Cardiac muscle cell (in vitro differentiated cells and primary cell): ENCODE measurements around the gene SLC9A5. TPM values are rescaled to one million over a fixed set of nuclear protein-coding genes. Genes with fewer than 3 reads are reported as not detected.

Source experiments
- DNase-seq, 2 donors: peaks; one replicate each; pipeline versions ENCODE4 v3.0.0 to v3.0.0-alpha.2; 2010 to 2017; ENCODE audit warnings: low read depth in 1 of 2, low spot score in 1 of 2
- H3K27ac ChIP-seq: fragments of 200-600 bp; sonication (generic); 2 replicates; pipeline ENCODE4 v1.5.1; 2016
- H3K27me3 ChIP-seq: fragments of 200-600 bp; sonication (generic); 2 replicates; pipeline ENCODE4 v1.6.0; 2016; ENCODE audit warnings: control low read depth
- H3K36me3 ChIP-seq: fragments of 200-600 bp; sonication (generic); 2 replicates; pipeline ENCODE4 v1.5.1; 2016; ENCODE audit warnings: control low read depth
- H3K4me1 ChIP-seq: fragments of 200-600 bp; sonication (generic); 2 replicates; pipeline ENCODE4 v1.8.1; 2017; ENCODE audit warnings: low read depth, mild to moderate bottlenecking, mixed run types
- H3K4me3 ChIP-seq: fragments of 200-600 bp; sonication (generic); 2 replicates; pipeline ENCODE4 v1.5.1; 2016; ENCODE audit warnings: mild to moderate bottlenecking
- H3K9me3 ChIP-seq: fragments of 200-600 bp; sonication (generic); 2 replicates; pipeline ENCODE4 v1.5.1; 2017; ENCODE audit warnings: low read depth, mild to moderate bottlenecking, control low read depth
- polyA plus RNA-seq: library from polyadenylated mRNA; unstranded; fragments of >200 nt; fragmentation: Nextera tagmentation; extraction: Ambion mirVana; gene quantifications from 2 replicates; pipeline ENCODE4 v1.2.1, GENCODE V29; 2016
- total RNA-seq: library from RNA; depleted of rRNA; stranded (reverse); fragments of >200 nt; gene quantifications from 2 replicates; pipeline ENCODE4 v1.2.3, GENCODE V29; 2016
- TF ChIP-seq, protein P1 (sequence below): IDR thresholded peaks from 2 replicates; pipeline ENCODE4 v1.5.1; 2012; ENCODE audit warnings: low read depth, mild to moderate bottlenecking, low read length

Gene SLC9A5
- total and polyA plus RNA-seq, 2 experiments from 2014 or later, result 4.5 to 4.6 TPM

DNA sequence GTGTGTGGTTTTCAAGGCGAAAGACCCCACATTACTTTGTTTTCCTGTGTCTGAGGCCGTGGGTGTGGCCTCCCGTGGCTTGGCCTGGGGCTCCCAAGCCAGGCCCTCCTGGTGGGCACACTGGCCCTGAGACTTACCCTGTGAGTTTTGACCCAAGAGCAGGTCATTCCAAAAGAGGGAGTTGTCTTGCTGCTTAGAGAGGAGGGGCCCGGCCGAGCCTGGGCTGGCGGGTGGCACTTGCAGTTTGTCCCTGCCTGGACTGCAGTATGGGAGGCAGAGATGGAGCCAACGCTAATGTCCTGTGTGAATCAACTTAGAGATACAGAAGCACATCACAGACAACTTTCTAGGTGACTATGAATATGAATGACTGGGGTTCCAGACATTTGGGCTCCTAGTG, 53.3 kb downstream of the SLC9A5 start:
- Histone ChIP-seq H3K4me1 (no peaks in the 10 kb centered on the region), H3K27ac (no peak overlapping the region), H3K9me3 (no peaks in the 10 kb centered on the region), H3K36me3 (no peaks in the 10 kb centered on the region), H3K27me3 (peaks cover 4% of the 10 kb centered on the region), H3K4me3 (no peak overlapping the region)
- DNase-seq, result no peak
- TF ChIP-seq, protein P1, sequence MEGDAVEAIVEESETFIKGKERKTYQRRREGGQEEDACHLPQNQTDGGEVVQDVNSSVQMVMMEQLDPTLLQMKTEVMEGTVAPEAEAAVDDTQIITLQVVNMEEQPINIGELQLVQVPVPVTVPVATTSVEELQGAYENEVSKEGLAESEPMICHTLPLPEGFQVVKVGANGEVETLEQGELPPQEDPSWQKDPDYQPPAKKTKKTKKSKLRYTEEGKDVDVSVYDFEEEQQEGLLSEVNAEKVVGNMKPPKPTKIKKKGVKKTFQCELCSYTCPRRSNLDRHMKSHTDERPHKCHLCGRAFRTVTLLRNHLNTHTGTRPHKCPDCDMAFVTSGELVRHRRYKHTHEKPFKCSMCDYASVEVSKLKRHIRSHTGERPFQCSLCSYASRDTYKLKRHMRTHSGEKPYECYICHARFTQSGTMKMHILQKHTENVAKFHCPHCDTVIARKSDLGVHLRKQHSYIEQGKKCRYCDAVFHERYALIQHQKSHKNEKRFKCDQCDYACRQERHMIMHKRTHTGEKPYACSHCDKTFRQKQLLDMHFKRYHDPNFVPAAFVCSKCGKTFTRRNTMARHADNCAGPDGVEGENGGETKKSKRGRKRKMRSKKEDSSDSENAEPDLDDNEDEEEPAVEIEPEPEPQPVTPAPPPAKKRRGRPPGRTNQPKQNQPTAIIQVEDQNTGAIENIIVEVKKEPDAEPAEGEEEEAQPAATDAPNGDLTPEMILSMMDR, result no peak

- no peaks in the 10 kb centered on the region for H3K9me3 ChIP-seq
- no peaks in the 10 kb centered on the region for H3K4me1 ChIP-seq
- H3K4me3 ChIP-seq, result no peak overlapping the region
- DNase-seq, result no peak
- no peaks in the 10 kb centered on the region for H3K27me3 ChIP-seq
- H3K36me3 ChIP-seq, result no peaks in the 10 kb centered on the region
- H3K27ac ChIP-seq, result no peak overlapping the region
- TF ChIP-seq, protein P1, result no peak
Observed at GRCh38 chr16:67302970-67303369, 54.2 kb downstream of the SLC9A5 start.

DNA sequence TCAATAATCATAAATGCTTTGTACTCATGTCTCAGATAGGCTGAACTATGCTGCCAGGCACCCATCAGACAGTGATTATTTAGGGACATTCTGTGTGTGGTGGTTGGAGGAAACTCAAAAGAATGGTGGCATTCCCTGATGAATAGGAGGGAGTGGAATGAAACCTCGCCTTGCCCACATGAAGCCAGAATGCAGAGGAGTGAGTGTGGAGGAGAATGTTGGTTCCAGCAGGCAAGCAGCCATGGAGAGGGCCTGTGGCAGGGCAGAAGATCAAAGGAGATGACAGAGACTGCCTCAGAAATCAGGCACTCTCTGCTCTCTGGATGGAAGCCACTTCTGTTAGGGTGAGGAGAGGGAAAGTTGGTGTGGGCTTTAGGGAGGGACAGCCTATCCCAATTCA, 55.2 kb downstream of the SLC9A5 start:
- no peak overlapping the region for H3K4me3 ChIP-seq
- no peak overlapping the region for H3K27ac ChIP-seq
- no peaks in the 10 kb centered on the region for H3K27me3 ChIP-seq
- no peaks in the 10 kb centered on the region for H3K9me3 ChIP-seq
- no peaks in the 10 kb centered on the region for H3K36me3 ChIP-seq
- DNase-seq, result no peak
- TF ChIP-seq, protein P1, result no peak
- H3K4me1 ChIP-seq, result no peaks in the 10 kb centered on the region

GRCh38 chr16:67305216-67306071, 56.7 kb downstream of the SLC9A5 start:
- Histone ChIP-seq H3K4me1 (no peaks in the 10 kb centered on the region), H3K4me3 (no peak overlapping the region), H3K27me3 (no peaks in the 10 kb centered on the region), H3K9me3 (no peaks in the 10 kb centered on the region), H3K36me3 (no peaks in the 10 kb centered on the region), H3K27ac (no peak overlapping the region)
- DNase-seq, result no peak
- TF ChIP-seq, protein P1, result no peak

DNA sequence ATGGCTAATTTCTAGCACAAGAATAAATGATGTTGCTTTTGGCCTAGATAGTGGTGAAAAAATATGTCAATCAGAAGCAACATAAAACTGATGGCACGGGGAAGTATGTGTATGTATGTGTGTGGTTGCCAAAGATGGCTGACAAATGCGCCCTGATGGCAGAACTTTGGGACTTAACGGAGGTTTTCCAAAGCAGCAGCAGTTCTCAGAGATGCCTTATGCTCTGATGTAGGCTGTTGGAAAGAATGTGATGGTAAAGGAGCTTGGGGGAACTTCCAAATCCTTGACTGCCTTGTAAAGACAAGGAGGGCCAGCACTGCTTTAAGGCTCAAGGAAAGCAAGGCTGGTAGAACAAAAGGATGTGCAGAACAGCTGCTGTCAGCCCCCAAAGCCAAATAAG, 61.8 kb downstream of the SLC9A5 start:
- Histone ChIP-seq H3K4me1 (no peaks in the 10 kb centered on the region), H3K36me3 (no peaks in the 10 kb centered on the region), H3K27me3 (peaks cover 4% of the 10 kb centered on the region), H3K27ac (no peak overlapping the region), H3K4me3 (no peak overlapping the region), H3K9me3 (no peaks in the 10 kb centered on the region)
- TF ChIP-seq, protein P1, result no peak
- no peak for DNase-seq
